Right lobe of liver (tissue), 4 donors: ENCODE measurements around the gene DYSF.

Experiments used
- CTCF ChIP-seq, 4 donors: fragments of 200-600 bp in 3 of 4; fragments of 450-650 bp in 1 of 4; IDR thresholded peaks; one replicate each; pipeline versions ENCODE4 v1.5.1 to v1.8.0; 2016 to 2022; ENCODE audit warnings: antibody characterized with exemption in 4 of 4, mild to moderate bottlenecking in 2 of 4
- POLR2A ChIP-seq: fragments of 450-650 bp; IDR thresholded peaks from one replicate; pipeline ENCODE4 v1.6.1; 2017; ENCODE audit warnings: antibody characterized with exemption, mild to moderate bottlenecking
- donor health status: DM: no; HTN: no; CAD: no.
- donor health status: DM: no; HTN: no; CAD: no.
- donor health status: DM: no; HTN: yes; CAD: no.

GRCh38 chr2:71562518-71562917 lies 109.2 kb downstream of the DYSF start:
- TF ChIP-seq CTCF (IDR thresholded peaks at IDR 0.05): no peak
- no peak for TF ChIP-seq POLR2A
